ENCODE data around the gene IL16.
A peak's percentile ranks its signal among the peaks of the same experiment; 100 is the strongest.

Gene IL16

GRCh38 chr15:81308260-81308659 is 111.6 kb downstream of the IL16 start:
- Histone ChIP-seq H3K27me3 (replicated peaks in 2 of 5; ENCODE audit: control insufficient read depth in 4 of 5, insufficient read depth in 5 of 5, low read length in 4 of 5) (no peaks in the 10 kb centered on the region), H3K9me3 (ENCODE audit: control extremely low read depth in 1 of 5, control insufficient read depth in 4 of 5, insufficient read depth in 2 of 5, low read depth in 1 of 5, low read length in 4 of 5) (no peaks in the 10 kb centered on the region), H3K36me3 (ENCODE audit: control insufficient read depth in 4 of 4, insufficient read depth in 4 of 4, low read length in 3 of 4) (peaks cover 28 to 79% (median 70%) of the 10 kb centered on the region in 4 experiments), H3K27ac (ENCODE audit: insufficient read depth in 1 of 2, low read depth in 1 of 2, low read length in 2 of 2, poor library complexity in 1 of 2, severe bottlenecking in 2 of 2) (no peak overlapping the region), H3K4me3 (ENCODE audit: control insufficient read depth in 1 of 7, extremely low read depth in 1 of 7, insufficient read depth in 4 of 7, low read depth in 2 of 7, low read length in 6 of 7) (no peak overlapping the region), H3K4me1 (ENCODE audit: control extremely low read depth in 1 of 4, control insufficient read depth in 4 of 4, insufficient read depth in 4 of 4, low read length in 3 of 4) (peaks cover 24 to 49% (median 45%) of the 10 kb centered on the region in 4 experiments)
- CTCF ChIA-PET, result interaction anchor here (0.7 to 3.3 kb wide), 11 partner anchors 10 to 92 kb away, joined by 3 to 12 read pairs (median 4); partner anchors contain the start of gene STARD5
- WGBS (ENCODE audit: insufficient coverage), result no CpG with 5 or more reads among the region's 2 CpGs
- DNase-seq, result no peak
- POLR2A ChIA-PET, result interaction anchor here (1.6 kb wide), 1 partner anchor 14 kb away, joined by 5 read pairs; no protein-coding TSS in a partner anchor

- Histone ChIP-seq H3K36me3 (ENCODE audit: control insufficient read depth in 4 of 4, insufficient read depth in 4 of 4, low read length in 3 of 4) (peaks cover 27 to 73% (median 60%) of the 10 kb centered on the region in 4 experiments), H3K9me3 (ENCODE audit: control extremely low read depth in 1 of 5, control insufficient read depth in 4 of 5, insufficient read depth in 2 of 5, low read depth in 1 of 5, low read length in 4 of 5) (no peaks in the 10 kb centered on the region), H3K27me3 (replicated peaks in 2 of 5; ENCODE audit: control insufficient read depth in 4 of 5, insufficient read depth in 5 of 5, low read length in 4 of 5) (no peaks in the 10 kb centered on the region), H3K4me1 (ENCODE audit: control extremely low read depth in 1 of 4, control insufficient read depth in 4 of 4, insufficient read depth in 4 of 4, low read length in 3 of 4) (peaks cover 20 to 36% (median 30%) of the 10 kb centered on the region in 4 experiments), H3K4me3 (ENCODE audit: control insufficient read depth in 1 of 7, extremely low read depth in 1 of 7, insufficient read depth in 4 of 7, low read depth in 2 of 7, low read length in 6 of 7) (no peak overlapping the region), H3K27ac (ENCODE audit: insufficient read depth in 1 of 2, low read depth in 1 of 2, low read length in 2 of 2, poor library complexity in 1 of 2, severe bottlenecking in 2 of 2) (no peak overlapping the region)
- ChIA-PET POLR2A (no interaction called here), CTCF (interaction anchor here (1.1 to 3.3 kb wide), 4 partner anchors 9 to 34 kb away, joined by 3 to 12 read pairs (median 5); no protein-coding TSS in a partner anchor)
- no peak for DNase-seq
- 94% methylated on average over 5 of the region's 8 CpGs for WGBS (ENCODE audit: insufficient coverage)
Measured at GRCh38 chr15:81309647-81310450, 113.2 kb downstream of the IL16 start.

- Histone ChIP-seq H3K4me1 (ENCODE audit: control extremely low read depth in 1 of 4, control insufficient read depth in 4 of 4, insufficient read depth in 4 of 4, low read length in 3 of 4) (peaks cover 20 to 34% (median 29%) of the 10 kb centered on the region in 4 experiments), H3K9me3 (ENCODE audit: control extremely low read depth in 1 of 5, control insufficient read depth in 4 of 5, insufficient read depth in 2 of 5, low read depth in 1 of 5, low read length in 4 of 5) (no peaks in the 10 kb centered on the region), H3K36me3 (ENCODE audit: control insufficient read depth in 4 of 4, insufficient read depth in 4 of 4, low read length in 3 of 4) (peaks cover 23 to 72% (median 60%) of the 10 kb centered on the region in 4 experiments), H3K27ac (ENCODE audit: insufficient read depth in 1 of 2, low read depth in 1 of 2, low read length in 2 of 2, poor library complexity in 1 of 2, severe bottlenecking in 2 of 2) (peak overlapping the region in 1 of 2 experiments; percentile 18), H3K4me3 (ENCODE audit: control insufficient read depth in 1 of 7, extremely low read depth in 1 of 7, insufficient read depth in 4 of 7, low read depth in 2 of 7, low read length in 6 of 7) (no peak overlapping the region), H3K27me3 (replicated peaks in 2 of 5; ENCODE audit: control insufficient read depth in 4 of 5, insufficient read depth in 5 of 5, low read length in 4 of 5) (no peaks in the 10 kb centered on the region)
- no peak for DNase-seq
- ChIA-PET CTCF (interaction anchor here (0.9 to 3.3 kb wide), 8 partner anchors 10 to 91 kb away, joined by 3 to 12 read pairs (median 4); no protein-coding TSS in a partner anchor), POLR2A (no interaction called here)
- 100% methylated on average over 5 of the region's 5 CpGs for WGBS (ENCODE audit: insufficient coverage)
Measured at GRCh38 chr15:81310480-81310879, 113.8 kb downstream of the IL16 start.

- Histone ChIP-seq H3K27ac (ENCODE audit: insufficient read depth in 1 of 2, low read depth in 1 of 2, low read length in 2 of 2, poor library complexity in 1 of 2, severe bottlenecking in 2 of 2) (peak overlapping the region; percentile 9 to 63), H3K9me3 (ENCODE audit: control extremely low read depth in 1 of 5, control insufficient read depth in 4 of 5, insufficient read depth in 2 of 5, low read depth in 1 of 5, low read length in 4 of 5) (no peaks in the 10 kb centered on the region), H3K4me1 (ENCODE audit: control extremely low read depth in 1 of 4, control insufficient read depth in 4 of 4, insufficient read depth in 4 of 4, low read length in 3 of 4) (peaks cover 20 to 32% (median 27%) of the 10 kb centered on the region in 4 experiments), H3K36me3 (ENCODE audit: control insufficient read depth in 4 of 4, insufficient read depth in 4 of 4, low read length in 3 of 4) (peaks cover 13 to 64% (median 50%) of the 10 kb centered on the region in 4 experiments), H3K27me3 (replicated peaks in 2 of 5; ENCODE audit: control insufficient read depth in 4 of 5, insufficient read depth in 5 of 5, low read length in 4 of 5) (no peaks in the 10 kb centered on the region), H3K4me3 (ENCODE audit: control insufficient read depth in 1 of 7, extremely low read depth in 1 of 7, insufficient read depth in 4 of 7, low read depth in 2 of 7, low read length in 6 of 7) (peak overlapping the region in 2 of 7 experiments; percentile 19 to 39)
- DNase-seq, result peak; percentile 76 to 97 (median 96)
- ChIA-PET CTCF (interaction anchor here (1.1 to 1.7 kb wide), 8 partner anchors 11 to 45 kb away, joined by 3 to 8 read pairs (median 4); partner anchors contain the start of gene STARD5), POLR2A (interaction anchor here (1.0 to 1.2 kb wide), 2 partner anchors 12 to 13 kb away, joined by 3 to 5 read pairs; partner anchors contain the start of gene STARD5)
- 22% methylated on average over 8 of the region's 10 CpGs for WGBS (ENCODE audit: insufficient coverage)
Measured at GRCh38 chr15:81311752-81312464, 115.2 kb downstream of the IL16 start.

GRCh38 chr15:81312790-81313543 is 116.3 kb downstream of the IL16 start:
- H3K27me3 ChIP-seq (replicated peaks in 2 of 5; ENCODE audit: control insufficient read depth in 4 of 5, insufficient read depth in 5 of 5, low read length in 4 of 5), result no peaks in the 10 kb centered on the region
- H3K4me3 ChIP-seq (ENCODE audit: control insufficient read depth in 1 of 7, extremely low read depth in 1 of 7, insufficient read depth in 4 of 7, low read depth in 2 of 7, low read length in 6 of 7), result no peak overlapping the region
- peaks cover 9 to 62% (median 52%) of the 10 kb centered on the region in 4 experiments for H3K36me3 ChIP-seq (ENCODE audit: control insufficient read depth in 4 of 4, insufficient read depth in 4 of 4, low read length in 3 of 4)
- 96% methylated on average over 22 of the region's 22 CpGs for WGBS (ENCODE audit: insufficient coverage)
- H3K27ac ChIP-seq (ENCODE audit: insufficient read depth in 1 of 2, low read depth in 1 of 2, low read length in 2 of 2, poor library complexity in 1 of 2, severe bottlenecking in 2 of 2), result peak overlapping the region; percentile 22 to 63
- CTCF ChIA-PET, result no interaction called here
- peaks cover 20 to 32% (median 27%) of the 10 kb centered on the region in 4 experiments for H3K4me1 ChIP-seq (ENCODE audit: control extremely low read depth in 1 of 4, control insufficient read depth in 4 of 4, insufficient read depth in 4 of 4, low read length in 3 of 4)
- no peaks in the 10 kb centered on the region for H3K9me3 ChIP-seq (ENCODE audit: control extremely low read depth in 1 of 5, control insufficient read depth in 4 of 5, insufficient read depth in 2 of 5, low read depth in 1 of 5, low read length in 4 of 5)
- no peak for DNase-seq
- POLR2A ChIA-PET, result no interaction called here

GRCh38 chr15:81313686-81314085 is 117.0 kb downstream of the IL16 start:
- Histone ChIP-seq H3K27ac (ENCODE audit: insufficient read depth in 1 of 2, low read depth in 1 of 2, low read length in 2 of 2, poor library complexity in 1 of 2, severe bottlenecking in 2 of 2) (peak overlapping the region; percentile 22 to 63), H3K4me3 (ENCODE audit: control insufficient read depth in 1 of 7, extremely low read depth in 1 of 7, insufficient read depth in 4 of 7, low read depth in 2 of 7, low read length in 6 of 7) (no peak overlapping the region), H3K9me3 (ENCODE audit: control extremely low read depth in 1 of 5, control insufficient read depth in 4 of 5, insufficient read depth in 2 of 5, low read depth in 1 of 5, low read length in 4 of 5) (no peaks in the 10 kb centered on the region), H3K27me3 (replicated peaks in 2 of 5; ENCODE audit: control insufficient read depth in 4 of 5, insufficient read depth in 5 of 5, low read length in 4 of 5) (no peaks in the 10 kb centered on the region), H3K4me1 (ENCODE audit: control extremely low read depth in 1 of 4, control insufficient read depth in 4 of 4, insufficient read depth in 4 of 4, low read length in 3 of 4) (peaks cover 20 to 32% (median 27%) of the 10 kb centered on the region in 4 experiments), H3K36me3 (ENCODE audit: control insufficient read depth in 4 of 4, insufficient read depth in 4 of 4, low read length in 3 of 4) (peaks cover 9 to 61% (median 48%) of the 10 kb centered on the region in 4 experiments)
- CTCF ChIA-PET, result interaction anchor here (0.9 kb wide), 1 partner anchor 13 kb away, joined by 3 read pairs; no protein-coding TSS in a partner anchor
- no peak for DNase-seq
- 90% methylated on average over 1 of the region's 5 CpGs for WGBS (ENCODE audit: insufficient coverage)
- POLR2A ChIA-PET, result no interaction called here

Measured in common myeloid progenitor, CD34-positive (primary cell).